Sigmoid colon (tissue), 4 donors: ENCODE data around the gene C11orf16.

ENCODE experiments used
- EP300 ChIP-seq, 4 donors: sonication (generic); formaldehyde crosslinking; IDR thresholded peaks; one replicate each; pipeline ENCODE4 v1.6.1; 2017; ENCODE audit warnings: antibody characterized with exemption in 4 of 4
- POLR2A ChIP-seq, 2 donors: fragments of 450-650 bp; IDR thresholded peaks; one replicate each; pipeline ENCODE4 v1.6.1; 2016; ENCODE audit warnings: antibody characterized with exemption in 2 of 2, mild to moderate bottlenecking in 2 of 2, moderate library complexity in 2 of 2
- POLR2AphosphoS5 ChIP-seq, 4 donors: sonication (generic); formaldehyde crosslinking; IDR thresholded peaks; one replicate each; pipeline ENCODE4 v1.6.1; 2017; ENCODE audit warnings: antibody characterized with exemption in 4 of 4
- TF ChIP-seq, protein P1 (sequence below), 4 experiments: fragments of 450-650 bp in 3 of 4; fragments of 200-600 bp in 1 of 4; IDR thresholded peaks; one replicate each; pipeline ENCODE4 v1.5.1; 2016 to 2019; ENCODE audit warnings: antibody characterized with exemption in 4 of 4, mild to moderate bottlenecking in 3 of 4, moderate library complexity in 2 of 4

DNA sequence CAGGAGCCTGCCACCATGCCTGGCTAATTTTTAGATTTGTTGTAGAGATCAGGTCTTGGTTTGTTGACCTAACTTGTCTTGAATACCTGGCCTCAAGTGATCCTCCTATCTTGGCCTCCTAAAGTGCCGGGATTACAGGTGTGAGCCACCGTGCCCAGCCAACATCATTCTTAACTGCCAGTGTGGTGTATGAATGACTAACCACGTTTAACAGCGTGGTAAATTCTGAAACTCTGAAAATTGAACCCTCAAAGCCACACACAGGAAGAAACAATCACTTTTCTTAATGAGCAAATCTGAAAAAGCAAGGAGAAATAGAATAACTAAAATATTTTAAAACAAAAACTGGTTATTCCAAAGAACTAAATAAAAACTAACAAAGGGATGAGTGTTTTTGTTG is 24.1 kb upstream of the C11orf16 start:
- TF ChIP-seq EP300 (IDR thresholded peaks at IDR 0.05) (no peak), POLR2A (IDR thresholded peaks at IDR 0.05) (no peak), POLR2AphosphoS5 (IDR thresholded peaks at IDR 0.05) (no peak)
- TF ChIP-seq, protein P1, sequence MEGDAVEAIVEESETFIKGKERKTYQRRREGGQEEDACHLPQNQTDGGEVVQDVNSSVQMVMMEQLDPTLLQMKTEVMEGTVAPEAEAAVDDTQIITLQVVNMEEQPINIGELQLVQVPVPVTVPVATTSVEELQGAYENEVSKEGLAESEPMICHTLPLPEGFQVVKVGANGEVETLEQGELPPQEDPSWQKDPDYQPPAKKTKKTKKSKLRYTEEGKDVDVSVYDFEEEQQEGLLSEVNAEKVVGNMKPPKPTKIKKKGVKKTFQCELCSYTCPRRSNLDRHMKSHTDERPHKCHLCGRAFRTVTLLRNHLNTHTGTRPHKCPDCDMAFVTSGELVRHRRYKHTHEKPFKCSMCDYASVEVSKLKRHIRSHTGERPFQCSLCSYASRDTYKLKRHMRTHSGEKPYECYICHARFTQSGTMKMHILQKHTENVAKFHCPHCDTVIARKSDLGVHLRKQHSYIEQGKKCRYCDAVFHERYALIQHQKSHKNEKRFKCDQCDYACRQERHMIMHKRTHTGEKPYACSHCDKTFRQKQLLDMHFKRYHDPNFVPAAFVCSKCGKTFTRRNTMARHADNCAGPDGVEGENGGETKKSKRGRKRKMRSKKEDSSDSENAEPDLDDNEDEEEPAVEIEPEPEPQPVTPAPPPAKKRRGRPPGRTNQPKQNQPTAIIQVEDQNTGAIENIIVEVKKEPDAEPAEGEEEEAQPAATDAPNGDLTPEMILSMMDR (IDR thresholded peaks at IDR 0.05): no peak
